ENCODE measurements around the gene MYZAP. TPM values are rescaled to one million over a fixed set of nuclear protein-coding genes. Genes with fewer than 3 reads are reported as not detected.

MYZAP gene
- total RNA-seq, 1 experiment from 2014 or later, result 0.63 TPM

- H3K56ac ChIP-seq (ENCODE audit: insufficient read length, low read depth, low read length), result no peak overlapping the region
- H3K27ac ChIP-seq (ENCODE audit: insufficient read length, low read depth, low read length), result no peak overlapping the region
- no peaks in the 10 kb centered on the region for H3K23me2 ChIP-seq (ENCODE audit: insufficient read length, low read depth, low read length, poor library complexity, severe bottlenecking)
- H2AFZ ChIP-seq (ENCODE audit: low read length), result no peak overlapping the region
- no peak overlapping the region for H2BK5ac ChIP-seq (ENCODE audit: insufficient read length, low read length)
- H3K14ac ChIP-seq (ENCODE audit: insufficient read depth, low read length), result no peak overlapping the region
- H3K79me1 ChIP-seq (ENCODE audit: insufficient read depth, low read depth, low read length, poor library complexity, severe bottlenecking), result no peaks in the 10 kb centered on the region
- H3K27me3 Mint-ChIP-seq (ENCODE audit: low read depth), result no peaks in the 10 kb centered on the region
- no peak overlapping the region for H3K27ac Mint-ChIP-seq
- no peak for DNase-seq
- no peak overlapping the region for H4K91ac ChIP-seq (ENCODE audit: insufficient read length, low read depth, low read length)
- H3K23ac ChIP-seq (ENCODE audit: insufficient read length, low read depth, low read length), result no peak overlapping the region
- TF ChIP-seq CTCF (conservative IDR thresholded peaks at IDR 0.05), result no peak
- H4K5ac ChIP-seq (ENCODE audit: insufficient read length, low read depth, low read length), result no peak overlapping the region
- H3K4ac ChIP-seq (ENCODE audit: low read depth, low read length), result no peak overlapping the region
- H3K79me2 ChIP-seq (ENCODE audit: insufficient read depth, low read length), result no peaks in the 10 kb centered on the region
- H3K36me3 Mint-ChIP-seq (ENCODE audit: insufficient read depth in 1 of 3, low read depth in 3 of 3), result no peaks in the 10 kb centered on the region
- no peaks in the 10 kb centered on the region for H3K9me3 Mint-ChIP-seq
- H2BK120ac ChIP-seq (ENCODE audit: low read depth, low read length, poor library complexity, severe bottlenecking), result no peak overlapping the region
- no peak overlapping the region for H3K9ac ChIP-seq (ENCODE audit: extremely low read depth, insufficient read length, low read length)
- no peak overlapping the region for H3K18ac ChIP-seq (ENCODE audit: insufficient read length, low read depth, low read length)
- no CpG with 5 or more reads among the region's 2 CpGs for WGBS (ENCODE audit: extremely low coverage, insufficient read length, low lambda C conversion rate)
- no peaks in the 10 kb centered on the region for H3K27me3 ChIP-seq (ENCODE audit: insufficient read depth, low read length)
- no peak overlapping the region for H3K4me3 Mint-ChIP-seq
- no peaks in the 10 kb centered on the region for H3K9me3 ChIP-seq (ENCODE audit: control insufficient read depth, low read depth, low read length)
- H2BK20ac ChIP-seq (ENCODE audit: low read depth, low read length, poor library complexity, severe bottlenecking), result no peak overlapping the region
- H2AK5ac ChIP-seq (ENCODE audit: insufficient read length, low read length), result no peak overlapping the region
- H4K8ac ChIP-seq (replicated peaks; ENCODE audit: insufficient read length, low read depth, low read length), result no peak overlapping the region
- no peak overlapping the region for H3T11ph ChIP-seq (ENCODE audit: low read length)
- no peak overlapping the region for H2BK12ac ChIP-seq (ENCODE audit: insufficient read length, low read depth, low read length)
- no peak overlapping the region for H2BK15ac ChIP-seq (ENCODE audit: low read depth, low read length)
- H3K4me1 ChIP-seq (ENCODE audit: insufficient read depth, low read length), result no peaks in the 10 kb centered on the region
- H4K20me1 ChIP-seq (ENCODE audit: control insufficient read depth, insufficient read depth, insufficient read length), result no peaks in the 10 kb centered on the region
- H3K4me1 Mint-ChIP-seq, result peaks cover 9 to 15% of the 10 kb centered on the region in 2 experiments
- no peak overlapping the region for H3K4me2 ChIP-seq (ENCODE audit: insufficient read depth, insufficient read length, low read length)
These were observed 21.4 kb upstream of the MYZAP start for GRCh38 chr15:57570340-57570739.
